Measurements from ENCODE around the gene PEMT.

DNA sequence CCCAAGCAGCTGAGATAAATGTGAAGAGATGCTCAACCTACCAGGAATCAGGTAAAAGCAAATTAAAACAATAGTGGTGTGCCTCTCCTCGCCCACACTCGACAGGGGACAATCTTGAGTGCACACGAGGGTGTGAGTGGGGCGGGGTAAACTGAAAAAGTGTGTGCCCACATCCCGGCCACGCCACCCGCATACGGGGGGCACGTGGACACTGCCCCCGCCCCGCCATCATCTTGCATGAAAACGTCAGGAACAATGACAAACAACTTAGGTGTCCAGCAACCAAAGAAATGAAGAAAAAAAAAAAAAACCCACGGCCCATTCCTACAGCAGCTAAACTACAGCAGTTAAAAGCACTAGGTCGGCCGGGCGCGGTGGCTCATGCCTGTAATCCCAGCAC, 14.1 kb downstream of the PEMT start:
- TF ChIP-seq SIN3A (IDR thresholded peaks at IDR 0.05; ENCODE audit: borderline replicate concordance, insufficient read depth, low read depth, low read length) (no peak), CTCF (IDR thresholded peaks at IDR 0.05) (no peak), TCF7L2 (IDR thresholded peaks at IDR 0.05; ENCODE audit: low read depth, low read length) (no peak)

Data from Panc1 (cell line).